Stimulated activated CD8-positive, alpha-beta memory T cell treated with anti-CD3 and anti-CD28 coated beads, Interleukin-12 subunit alpha, Interleukin-12 subunit beta, amount 100 ng/mL, for 4 hours (primary cell): ENCODE data around the gene MAST4.

ENCODE experiments used
- DNase-seq: peaks from one replicate; pipeline ENCODE4 v3.0.0-alpha.2; 2020; ENCODE audit warnings: low read depth

The MAST4 gene

GRCh38 chr5:66595756-66596635 is at the start of gene MAST4:
TSS of gene MAST4 (plus strand) at chr5:66596393. CDS start at chr5:66596656, 263 bp downstream.
- DNase-seq = no peak

GRCh38 chr5:66546541-66546940 is 49.7 kb upstream of the MAST4 start:
- no peak for DNase-seq

GRCh38 chr5:66551338-66551737 is 44.9 kb upstream of the MAST4 start:
- DNase-seq = no peak

- no peak for DNase-seq
These were observed 44.2 kb upstream of the MAST4 start for GRCh38 chr5:66551945-66552344.

- no peak for DNase-seq
These were observed 42.8 kb upstream of the MAST4 start for GRCh38 chr5:66553368-66553912.

- no peak for DNase-seq
These were observed 42.1 kb upstream of the MAST4 start for GRCh38 chr5:66553916-66554575.

- DNase-seq = no peak
These were observed 41.3 kb upstream of the MAST4 start for GRCh38 chr5:66554884-66555283.

- DNase-seq = no peak
These were observed 37.6 kb upstream of the MAST4 start for GRCh38 chr5:66558560-66558959.

- DNase-seq = no peak
These were observed 35.8 kb upstream of the MAST4 start for GRCh38 chr5:66560371-66560770.

- no peak for DNase-seq
These were observed 34.8 kb upstream of the MAST4 start for GRCh38 chr5:66561256-66561990.

GRCh38 chr5:66565878-66566277 is 30.3 kb upstream of the MAST4 start:
- no peak for DNase-seq

- no peak for DNase-seq
These were observed 28.7 kb upstream of the MAST4 start for GRCh38 chr5:66567474-66567873.

GRCh38 chr5:66570201-66570600 is 26.0 kb upstream of the MAST4 start:
- no peak for DNase-seq

GRCh38 chr5:66573733-66574132 is 22.5 kb upstream of the MAST4 start:
- DNase-seq = no peak

GRCh38 chr5:66582499-66583165 is 13.6 kb upstream of the MAST4 start:
- no peak for DNase-seq

- no peak for DNase-seq
These were observed 10.9 kb upstream of the MAST4 start for GRCh38 chr5:66585291-66585690.

GRCh38 chr5:66587771-66588170 is 8.4 kb upstream of the MAST4 start:
- no peak for DNase-seq

GRCh38 chr5:66596636-66597182 is 516 bp downstream of the MAST4 start:
- DNase-seq = no peak

GRCh38 chr5:66597183-66597757 is 1.1 kb downstream of the MAST4 start:
- DNase-seq = no peak

- DNase-seq = no peak
These were observed 6.4 kb downstream of the MAST4 start for GRCh38 chr5:66602621-66603020.

GRCh38 chr5:66603164-66603563 is 7.0 kb downstream of the MAST4 start:
- DNase-seq = no peak
